Urothelium cell line (cell line): ENCODE results near the gene STK35.

ENCODE experiments used
- DNase-seq: peaks from one replicate; pipeline ENCODE4 v3.0.0; 2011; ENCODE audit warnings: low spot score, mixed read lengths
- FAIRE-seq: peaks from 2 replicates; lab custom pipeline; 2011; peaks lifted over from hg19 to GRCh38; lab: Jason Lieb, UNC

STK35 gene

DNA sequence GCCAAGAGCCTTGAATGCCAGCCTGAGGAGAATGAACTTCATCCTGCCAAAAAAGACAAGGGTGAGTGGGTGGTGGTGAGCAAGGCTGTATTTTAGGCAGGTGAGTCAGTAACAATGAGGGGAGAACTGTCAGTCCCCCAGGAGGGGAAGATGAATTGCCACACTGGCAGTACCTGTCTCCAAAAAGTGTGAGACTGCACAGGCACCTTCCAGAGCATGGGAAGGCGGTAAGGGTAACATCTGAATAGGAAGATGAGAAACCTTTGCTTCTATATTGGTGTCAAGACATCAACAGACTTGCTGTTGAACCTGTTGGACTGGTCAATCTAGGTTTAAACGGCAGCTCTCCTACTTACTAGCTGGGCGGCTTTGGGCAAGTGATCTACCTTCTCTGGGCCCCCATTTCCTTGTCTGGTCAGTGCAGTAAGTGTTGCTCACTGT, 30.9 kb downstream of the STK35 start:
- no peak for FAIRE-seq
- no peak for DNase-seq

DNA sequence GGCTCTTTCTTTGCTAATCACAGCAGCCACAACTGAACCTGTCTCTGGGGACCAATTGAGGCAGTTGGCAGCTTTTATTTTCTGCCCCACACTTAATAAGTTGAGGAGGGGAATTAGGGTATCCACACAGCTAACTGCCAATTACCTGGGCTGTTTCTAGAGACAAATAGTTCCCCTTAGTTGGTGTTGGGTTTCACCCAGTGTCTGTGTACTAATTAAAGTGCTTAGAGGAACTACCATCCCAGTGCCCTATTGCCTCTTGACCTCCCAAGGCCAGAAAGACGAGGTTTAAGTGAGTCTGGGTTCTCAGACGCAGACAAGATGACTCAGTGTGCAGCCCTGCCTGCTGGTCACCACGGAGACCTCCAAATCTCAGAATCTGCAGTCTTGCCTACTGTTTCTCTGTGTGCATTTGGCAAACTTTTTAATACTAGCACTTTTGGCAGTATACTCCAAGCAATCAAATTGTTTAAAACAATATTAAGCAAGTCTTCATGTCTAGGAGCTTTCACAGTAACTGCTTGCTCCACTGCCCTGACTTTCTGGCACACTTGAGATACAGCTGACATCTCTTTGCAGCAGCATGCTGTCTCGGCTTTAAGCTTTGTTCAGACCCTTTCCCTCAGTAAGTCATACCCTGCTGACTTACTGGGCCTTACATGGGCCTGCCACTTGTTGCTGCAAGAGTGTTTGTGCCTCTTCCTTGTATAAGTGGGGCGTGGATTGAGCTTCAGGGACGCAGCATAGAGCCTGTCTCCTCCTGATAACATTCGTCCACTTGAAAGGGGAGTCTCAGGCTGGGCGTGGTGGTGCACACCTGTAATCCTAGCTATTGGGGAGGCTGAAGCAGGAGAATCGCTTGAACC, 31.9 kb downstream of the STK35 start:
- DNase-seq, result peak; percentile 13
- peak; percentile 37 for FAIRE-seq

DNA sequence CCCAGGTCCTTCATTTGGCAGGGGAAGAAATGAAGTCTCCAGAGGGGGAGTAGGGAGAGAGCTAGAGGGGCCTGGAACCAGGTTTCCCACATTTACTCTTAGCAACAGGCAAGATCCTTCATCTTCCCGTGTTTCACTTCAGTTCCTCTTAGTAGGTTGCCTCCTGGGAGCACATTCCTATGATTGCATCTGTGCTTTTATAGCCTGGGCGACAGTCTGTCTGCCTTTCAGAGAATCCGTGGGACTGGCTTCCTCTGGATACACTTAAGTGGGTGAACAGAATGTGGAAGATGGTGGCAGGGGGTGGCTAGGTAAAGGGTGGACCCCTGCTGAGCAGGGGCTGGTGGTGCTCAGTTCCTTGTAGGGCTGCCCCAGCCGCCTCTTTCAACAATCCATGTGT, 33.4 kb downstream of the STK35 start:
- FAIRE-seq (no peak), DNase-seq (no peak)

DNA sequence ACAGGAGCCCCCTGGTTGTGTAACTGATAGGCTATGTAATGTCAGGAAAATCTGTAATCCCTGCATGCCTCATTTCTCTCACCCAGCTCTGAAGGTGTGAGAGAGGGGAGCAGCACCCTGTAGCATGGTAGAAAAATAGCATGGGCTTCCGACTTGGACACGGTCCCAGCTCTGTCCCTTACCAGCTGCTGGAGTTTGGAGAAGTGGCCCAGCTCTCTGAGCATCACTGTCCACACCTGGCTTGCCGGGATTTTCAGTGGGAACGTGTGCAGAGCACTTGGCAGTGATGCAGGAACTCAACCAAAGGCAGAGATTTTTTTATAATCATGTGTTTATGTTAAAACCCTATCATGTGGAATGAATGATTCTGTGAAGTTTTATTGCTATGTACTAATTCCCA, 34.6 kb downstream of the STK35 start:
- FAIRE-seq, result no peak
- DNase-seq, result no peak

DNA sequence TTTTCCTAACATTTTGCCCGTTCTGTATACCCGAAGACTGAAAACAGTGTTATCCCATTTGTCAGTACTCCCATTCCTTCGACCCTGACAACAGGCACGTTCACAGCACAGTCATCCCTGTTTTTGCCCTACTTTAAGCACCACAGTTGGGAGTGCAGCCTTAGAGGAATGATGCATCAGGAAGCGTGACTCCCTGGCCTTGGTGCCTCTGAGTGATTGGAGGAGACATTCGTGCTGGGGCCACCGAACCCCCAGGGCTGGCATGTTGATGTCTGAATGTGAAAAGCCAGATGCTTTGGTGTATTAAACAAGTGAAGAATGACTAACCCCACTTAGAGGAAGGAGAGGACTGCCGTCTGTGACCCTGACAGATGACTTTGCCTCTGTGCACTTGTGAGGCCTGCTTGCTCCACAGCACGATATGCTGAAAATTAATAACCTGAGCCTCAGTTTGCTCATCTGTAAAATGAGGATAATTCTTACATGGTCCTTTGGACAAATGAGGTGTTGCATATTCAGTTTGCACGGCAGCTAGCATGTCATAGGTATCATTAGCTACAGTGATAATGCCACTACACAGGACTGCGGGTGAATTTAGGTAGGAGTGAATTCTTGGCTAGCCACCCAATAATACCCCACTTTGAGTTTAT, 36.0 kb downstream of the STK35 start:
- DNase-seq (no peak), FAIRE-seq (no peak)

DNA sequence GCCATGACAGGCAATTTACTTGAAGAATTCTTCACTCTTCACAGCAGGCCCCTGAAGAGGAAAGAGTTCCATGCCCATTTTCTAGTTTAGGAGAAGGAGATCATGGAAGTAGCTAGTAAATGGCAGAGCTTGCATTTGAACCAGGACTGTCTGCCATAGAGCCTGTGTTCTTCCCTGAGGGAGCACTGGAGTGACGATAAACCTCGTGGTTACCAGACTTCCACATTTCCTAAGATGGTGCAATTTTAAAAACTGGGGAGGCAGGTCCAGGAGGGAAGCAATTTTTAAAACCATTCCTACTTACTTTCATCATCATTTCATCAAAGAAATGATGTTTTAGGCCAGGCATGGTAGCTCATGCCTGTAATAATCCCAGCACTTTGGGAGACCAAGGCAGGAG, 36.8 kb downstream of the STK35 start:
- FAIRE-seq, result no peak
- DNase-seq, result no peak

DNA sequence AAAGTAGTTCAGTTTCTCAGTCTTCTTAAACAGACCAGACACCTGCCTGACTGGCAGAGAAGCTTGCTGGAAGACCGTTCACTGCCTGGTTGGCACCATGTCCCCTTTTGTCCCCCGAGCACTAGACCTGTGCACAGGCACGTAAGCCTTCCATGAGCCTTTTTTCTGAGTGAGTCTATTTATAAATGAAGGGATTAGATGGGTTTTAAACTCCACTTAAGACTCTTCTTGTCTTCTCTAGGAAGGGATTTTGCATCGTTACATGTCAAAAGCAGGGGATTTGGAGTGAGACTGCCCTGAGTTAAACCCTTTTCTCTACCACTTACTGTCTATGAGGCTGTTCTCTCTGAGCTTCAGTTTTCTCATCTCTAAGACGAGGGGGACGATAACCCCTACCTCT, 37.6 kb downstream of the STK35 start:
- FAIRE-seq (no peak), DNase-seq (no peak)

DNA sequence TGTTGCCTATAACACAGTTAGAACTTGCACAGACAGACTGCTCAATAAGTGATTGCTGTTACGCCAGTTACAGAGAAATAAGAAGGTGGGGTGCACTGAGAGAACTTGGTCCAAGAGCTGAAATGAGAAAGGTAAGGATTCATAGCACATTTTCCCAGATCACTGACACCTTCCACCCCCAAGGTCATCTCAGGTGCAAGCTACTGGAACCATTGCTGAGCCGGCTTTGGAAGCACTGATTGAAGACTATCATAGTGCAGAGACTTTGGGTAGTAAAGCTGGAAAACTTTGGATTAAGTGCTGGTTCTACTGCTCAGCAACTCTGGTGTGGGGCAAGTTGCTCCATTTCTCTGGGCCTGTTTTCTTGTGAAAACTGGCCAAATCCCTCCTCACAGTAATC, 38.1 kb downstream of the STK35 start:
- FAIRE-seq (no peak), DNase-seq (no peak)

DNA sequence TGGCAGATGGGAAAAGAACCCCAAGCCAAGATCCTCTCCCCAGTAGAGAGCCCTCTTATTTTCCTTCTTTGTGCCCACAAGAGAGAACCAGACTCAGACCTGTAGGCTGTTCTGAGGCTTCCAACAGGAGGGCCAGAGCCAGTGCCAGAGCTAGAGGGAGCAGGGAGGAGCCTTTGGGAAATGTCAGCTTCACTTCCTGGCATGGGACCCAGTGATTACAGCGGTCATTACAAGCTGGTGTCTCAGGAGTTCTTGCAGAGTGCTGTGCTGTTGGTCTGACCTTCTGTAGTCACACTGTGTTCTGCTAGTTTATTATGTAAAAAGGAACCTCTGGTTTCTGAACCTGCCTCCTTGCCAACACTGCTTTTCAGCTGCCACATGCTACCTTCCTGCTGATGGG, 38.9 kb downstream of the STK35 start:
- DNase-seq (no peak), FAIRE-seq (no peak)

DNA sequence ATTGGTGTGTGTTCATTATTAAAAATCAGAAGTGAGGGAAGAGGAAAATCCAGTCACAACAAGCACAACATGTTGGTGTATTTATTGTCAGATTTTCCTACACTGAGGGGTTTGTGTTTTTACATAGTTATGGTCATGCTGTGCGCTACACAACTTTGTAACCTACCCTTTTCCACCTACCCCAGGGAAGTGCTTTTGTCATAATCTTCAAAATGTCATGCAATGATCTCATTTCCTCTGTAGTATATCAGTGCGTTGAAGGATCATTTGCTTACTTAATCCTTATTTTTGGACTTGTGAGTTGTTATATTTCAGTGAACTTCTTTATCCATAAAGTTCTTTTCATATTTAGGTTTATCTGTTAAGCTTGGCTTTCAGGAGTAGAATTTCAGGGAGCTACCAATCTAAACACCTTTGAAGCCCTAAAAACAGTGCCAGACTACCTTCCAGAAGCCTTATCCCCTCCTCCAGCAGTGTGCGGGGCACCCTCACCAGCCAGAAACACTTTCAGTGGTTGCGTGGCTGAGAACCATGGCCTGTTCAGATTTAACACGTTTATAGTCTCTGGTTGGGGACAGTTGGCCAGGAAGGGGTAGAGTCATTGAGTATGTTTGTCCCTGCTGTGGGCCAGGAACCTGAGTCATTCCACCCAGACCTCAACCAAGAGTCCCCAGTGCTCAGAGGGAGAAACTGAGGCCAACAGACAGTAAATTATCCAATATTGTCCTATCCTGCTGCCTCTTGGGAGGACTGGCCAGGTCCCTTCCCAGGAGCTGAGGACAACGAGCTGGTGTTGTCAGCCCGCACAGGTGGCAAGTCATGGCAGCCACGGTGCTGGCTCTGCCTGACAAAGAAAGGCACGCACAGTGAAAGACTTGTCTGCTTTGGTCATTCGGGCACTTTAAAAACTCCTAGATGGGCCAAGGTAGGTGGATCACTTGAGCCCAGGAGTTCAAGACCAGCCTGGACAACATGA, 40.3 kb downstream of the STK35 start:
- FAIRE-seq (no peak), DNase-seq (no peak)

DNA sequence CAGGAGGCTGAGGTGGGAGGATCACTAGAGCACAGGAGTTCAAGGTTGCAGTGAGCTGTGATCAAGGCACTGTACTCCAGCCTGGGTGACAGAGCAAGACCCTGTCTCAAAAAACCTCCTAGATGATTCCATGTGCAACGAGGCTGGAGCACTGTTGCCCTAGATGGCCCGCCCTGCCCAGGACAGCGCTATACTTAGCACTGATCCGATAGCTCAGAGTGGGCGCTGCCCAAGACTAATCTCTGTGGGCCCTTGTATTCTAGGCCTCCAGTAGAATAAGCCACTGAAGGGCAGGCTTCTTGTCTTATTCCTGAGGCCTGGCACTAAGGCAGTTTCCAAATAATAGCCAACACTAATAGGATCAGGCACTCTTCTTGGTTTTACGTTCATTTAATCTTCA, 41.0 kb downstream of the STK35 start:
- no peak for FAIRE-seq
- DNase-seq, result no peak

DNA sequence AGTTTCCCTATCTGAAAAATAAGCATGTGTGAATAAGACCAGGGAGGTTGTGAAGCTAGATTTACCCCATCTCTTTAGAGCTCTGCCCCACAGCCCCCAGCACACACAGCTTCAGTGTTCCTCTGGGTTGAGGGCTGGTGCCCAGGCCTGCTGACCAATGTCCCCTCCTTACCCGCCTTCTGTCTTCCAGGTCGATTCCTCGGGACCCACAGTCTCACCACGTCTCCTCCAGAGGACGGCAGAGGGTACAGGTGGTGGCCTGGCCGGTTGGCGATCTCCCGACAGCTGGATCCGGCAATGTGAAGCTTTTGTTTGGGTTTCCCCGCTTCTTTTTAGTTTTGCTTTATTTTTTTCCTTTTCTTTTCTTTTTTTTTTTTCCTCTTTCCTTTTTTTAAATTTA, 42.0 kb downstream of the STK35 start:
- no peak for FAIRE-seq

DNA sequence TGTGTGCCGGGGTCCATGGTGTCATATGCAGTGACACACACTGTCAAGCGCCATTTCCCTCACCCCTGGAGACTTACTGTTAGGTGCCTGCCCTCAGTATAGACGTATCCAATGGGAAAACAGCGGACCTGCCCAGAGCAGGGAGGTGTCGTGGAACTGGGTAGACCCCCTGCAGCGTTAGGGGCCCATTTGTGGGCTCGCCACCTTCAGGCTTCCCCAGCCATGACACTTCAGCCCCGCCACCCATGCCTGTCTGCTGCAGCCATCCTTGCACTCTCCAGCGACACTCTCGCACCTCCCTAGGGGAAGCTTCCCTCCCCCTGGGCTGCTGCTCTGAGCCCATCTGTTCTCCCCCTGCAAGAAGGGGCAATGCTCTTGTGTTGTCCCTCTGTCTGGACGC, 43.2 kb downstream of the STK35 start:
- FAIRE-seq (no peak), DNase-seq (no peak)

More for the DNA sequence above, 42.0 kb downstream of the STK35 start:
- DNase-seq, result no peak

DNA sequence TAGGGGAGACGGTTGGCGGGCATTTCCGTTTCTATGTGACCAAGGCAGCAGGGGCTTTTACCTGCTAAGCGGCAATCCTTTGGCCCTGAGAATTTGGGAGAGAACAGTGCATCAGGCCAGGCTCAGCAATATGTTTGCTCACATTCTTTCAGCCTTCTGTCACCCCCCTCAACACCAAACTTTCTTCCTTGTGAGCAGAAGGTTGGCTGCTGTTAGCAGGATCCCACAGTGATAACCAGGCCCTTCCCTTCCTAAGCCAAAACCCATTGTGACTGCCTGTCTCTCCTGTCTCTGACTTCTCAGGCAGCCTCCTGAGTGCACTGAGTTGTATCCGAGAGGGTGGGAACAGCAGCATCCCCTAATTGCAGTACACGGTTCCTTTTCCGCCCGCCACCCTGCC, 43.7 kb downstream of the STK35 start:
- FAIRE-seq (no peak), DNase-seq (no peak)

DNA sequence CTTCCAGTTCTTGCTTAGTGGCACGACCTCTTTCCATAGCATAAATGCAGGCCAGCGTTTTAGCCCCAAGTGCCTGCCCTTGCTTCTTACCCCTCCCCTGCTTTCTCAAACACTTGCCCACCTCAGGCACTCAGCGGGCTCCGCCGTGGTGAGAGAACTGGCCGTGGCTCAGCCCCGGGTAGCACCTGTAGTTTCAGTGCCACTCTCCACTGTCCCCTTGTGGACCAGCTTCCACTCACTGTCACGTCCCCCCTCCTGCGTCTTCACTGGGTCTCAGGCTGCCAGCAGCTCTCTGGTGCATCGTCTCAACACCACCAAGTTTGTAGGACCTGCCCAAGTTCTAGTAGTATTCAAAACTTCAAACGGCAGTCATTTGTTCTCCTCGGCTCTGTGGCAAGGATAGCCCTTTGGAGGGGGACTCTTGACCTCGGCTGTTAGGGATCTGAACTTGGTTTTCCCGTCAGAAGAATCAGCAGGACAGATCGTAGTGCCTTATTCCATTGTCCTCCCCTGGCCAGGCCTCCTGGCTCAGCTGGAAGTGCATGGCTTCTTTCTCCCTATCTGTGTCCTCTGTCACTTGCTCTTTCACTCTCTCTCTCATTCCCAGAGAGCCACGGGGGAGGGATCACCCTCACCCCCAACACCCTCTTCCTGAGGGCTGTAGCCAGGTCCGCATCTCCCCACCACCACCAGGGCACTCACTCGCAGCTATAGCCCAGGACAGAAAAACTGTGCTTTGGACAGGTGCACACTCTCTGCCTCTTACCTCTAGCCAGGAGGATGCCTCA, 44.6 kb downstream of the STK35 start:
- no peak for FAIRE-seq
- no peak for DNase-seq

DNA sequence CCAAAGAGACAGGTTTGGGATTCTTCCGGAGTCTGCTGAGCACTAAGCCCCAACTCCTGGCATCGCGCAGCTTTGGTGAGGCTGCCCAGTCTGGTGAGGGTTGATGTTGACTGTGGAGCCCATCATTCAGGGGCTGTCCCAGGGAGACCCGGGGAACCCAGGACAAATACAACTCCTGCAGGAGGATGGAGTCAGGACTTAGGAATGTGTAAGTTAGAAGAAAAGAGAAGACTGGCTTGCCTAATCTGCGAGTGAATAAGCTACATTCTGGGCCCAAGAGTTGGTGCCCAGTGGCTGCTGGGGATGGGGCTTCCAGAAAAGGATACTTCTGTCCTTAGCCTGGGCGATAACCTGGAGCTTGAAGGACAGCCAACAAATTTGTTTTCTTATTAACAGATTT, 47.9 kb downstream of the STK35 start:
- DNase-seq (no peak), FAIRE-seq (no peak)

DNA sequence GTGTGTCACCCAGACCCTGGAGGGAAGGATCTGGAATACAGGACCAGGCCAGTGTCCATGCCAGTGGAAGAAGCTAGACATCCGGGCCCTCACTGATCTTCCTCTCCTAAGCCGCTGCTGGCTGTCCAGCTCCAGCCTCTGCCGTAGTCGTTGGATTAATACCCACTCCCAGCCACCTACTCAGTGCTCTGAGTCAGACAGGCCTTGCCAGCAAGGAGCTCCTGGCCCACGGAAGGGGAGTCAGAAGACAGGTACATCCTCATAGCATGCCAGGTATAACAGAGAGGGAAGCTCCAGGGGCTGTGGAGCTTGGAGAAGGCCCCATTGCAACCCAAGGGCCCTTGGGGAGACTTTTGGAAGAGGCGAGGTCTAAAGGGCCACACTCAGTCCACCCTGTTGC, 49.0 kb downstream of the STK35 start:
- FAIRE-seq (no peak), DNase-seq (no peak)

DNA sequence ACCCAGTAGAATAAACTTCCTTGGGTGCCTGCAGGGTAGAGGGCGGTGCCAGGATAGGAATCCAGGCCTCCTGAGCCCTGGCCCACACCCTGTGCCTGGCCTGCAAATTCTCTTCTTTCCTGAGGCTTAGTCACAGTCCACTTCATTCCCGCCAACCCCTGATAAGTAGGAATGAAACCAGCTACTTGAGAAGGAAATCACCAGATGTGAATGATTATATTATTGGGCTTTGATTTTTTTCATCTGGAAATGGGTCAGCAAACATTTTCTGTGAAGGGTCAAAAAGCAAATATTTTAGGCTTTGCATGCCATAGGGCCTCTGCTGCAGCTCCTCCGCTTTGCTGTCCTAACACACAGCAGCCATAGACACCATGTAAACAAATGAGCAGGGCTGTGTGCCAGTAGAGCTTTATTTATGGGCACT, 50.2 kb downstream of the STK35 start:
- FAIRE-seq (no peak), DNase-seq (no peak)

DNA sequence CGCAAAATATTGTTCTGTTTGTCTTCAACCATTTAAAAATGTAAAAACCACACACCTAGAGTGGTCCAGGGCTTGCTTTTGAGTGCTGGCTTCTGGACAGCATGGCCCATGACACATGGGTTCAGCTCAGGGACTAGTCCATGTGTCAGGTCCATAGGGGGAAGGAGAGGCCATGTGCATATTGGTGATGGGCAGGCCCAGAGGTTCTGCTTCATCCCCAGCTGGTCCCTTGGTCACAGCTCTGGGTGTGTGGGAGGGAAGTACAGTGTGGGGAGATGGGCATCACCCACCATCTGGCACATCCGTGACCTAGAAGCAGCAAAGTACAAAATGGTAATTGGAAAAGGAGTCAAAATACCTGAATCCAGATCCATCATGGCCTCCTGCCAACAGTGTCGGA, 50.7 kb downstream of the STK35 start:
- FAIRE-seq, result no peak
- no peak for DNase-seq

DNA sequence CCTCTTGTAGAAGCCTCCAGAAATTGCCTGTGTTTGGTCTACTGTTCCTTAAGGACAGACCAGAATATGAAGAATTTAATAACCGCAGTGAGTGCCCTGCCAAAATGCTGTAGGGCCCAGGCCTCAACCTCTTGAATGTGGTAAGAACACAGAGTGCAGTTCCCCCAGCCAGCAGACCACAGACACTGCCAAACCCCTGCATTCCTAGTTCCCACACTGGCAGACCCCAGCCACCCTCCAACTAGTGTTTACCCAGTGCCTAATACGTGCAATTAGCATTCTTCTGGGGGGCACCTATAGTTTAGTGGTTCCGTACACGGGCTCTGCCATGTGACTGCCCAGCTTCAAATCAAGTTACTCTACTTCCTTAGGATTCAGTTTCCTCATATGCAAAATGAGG, 51.7 kb downstream of the STK35 start:
- FAIRE-seq, result no peak

More for the DNA sequence above, 51.7 kb downstream of the STK35 start:
- no peak for DNase-seq
